GM06990 (cell line): ENCODE measurements around the gene NXPH4.

Experiments
- DNase-seq: peaks from one replicate; pipeline ENCODE4 v3.0.0-alpha.2; 2011; ENCODE audit not compliant: insufficient read length; ENCODE audit errors: extremely low read depth
- H3K27me3 ChIP-seq: replicated peaks from 2 replicates; pipeline ENCODE4 v1.6.0; 2011; ENCODE audit warnings: low read length; ENCODE audit not compliant: control insufficient read depth, insufficient read depth
- H3K36me3 ChIP-seq: 2 replicates; pipeline ENCODE4 v1.5.1; 2011; ENCODE audit warnings: low read length; ENCODE audit not compliant: control insufficient read depth, insufficient read depth
- H3K4me3 ChIP-seq: replicated peaks from 2 replicates; pipeline ENCODE4 v1.5.1; 2011; ENCODE audit warnings: low read depth, mild to moderate bottlenecking, control low read depth, low read length
- TF ChIP-seq, protein P1 (sequence below): IDR thresholded peaks from 2 replicates; pipeline ENCODE4 v1.5.1; 2011; ENCODE audit warnings: low read length, control low read depth, mild to moderate bottlenecking, inconsistent platforms; ENCODE audit not compliant: insufficient read depth, poor library complexity, severe bottlenecking

The NXPH4 gene

DNA sequence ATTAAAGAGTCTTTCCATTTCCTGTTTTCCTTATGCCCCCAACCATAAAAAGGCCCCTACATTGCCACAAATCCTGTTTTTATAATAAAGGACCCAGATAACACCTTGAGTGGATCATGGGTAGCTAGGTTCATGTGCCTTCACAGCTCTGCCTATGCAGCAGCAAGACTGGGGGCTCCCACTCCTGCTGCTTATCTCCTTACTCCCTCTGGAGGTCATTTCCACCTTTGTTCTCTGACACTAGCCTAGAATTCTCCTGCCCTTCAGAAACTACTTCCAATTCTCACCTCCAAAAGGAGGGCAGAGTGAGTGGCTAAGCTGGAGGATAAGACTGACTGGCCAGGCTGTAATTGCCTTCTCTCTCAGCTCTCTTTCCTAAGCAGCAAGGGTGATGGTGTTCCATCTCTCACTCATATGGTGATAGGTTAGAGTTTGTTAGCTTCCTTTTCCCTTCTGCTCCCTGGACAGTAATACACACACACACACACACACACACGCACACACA lies 54.4 kb downstream of the NXPH4 start:
- Histone ChIP-seq H3K4me3 (no peak overlapping the region), H3K27me3 (no peaks in the 10 kb centered on the region), H3K36me3 (peaks cover 17% of the 10 kb centered on the region)
- TF ChIP-seq, protein P1, sequence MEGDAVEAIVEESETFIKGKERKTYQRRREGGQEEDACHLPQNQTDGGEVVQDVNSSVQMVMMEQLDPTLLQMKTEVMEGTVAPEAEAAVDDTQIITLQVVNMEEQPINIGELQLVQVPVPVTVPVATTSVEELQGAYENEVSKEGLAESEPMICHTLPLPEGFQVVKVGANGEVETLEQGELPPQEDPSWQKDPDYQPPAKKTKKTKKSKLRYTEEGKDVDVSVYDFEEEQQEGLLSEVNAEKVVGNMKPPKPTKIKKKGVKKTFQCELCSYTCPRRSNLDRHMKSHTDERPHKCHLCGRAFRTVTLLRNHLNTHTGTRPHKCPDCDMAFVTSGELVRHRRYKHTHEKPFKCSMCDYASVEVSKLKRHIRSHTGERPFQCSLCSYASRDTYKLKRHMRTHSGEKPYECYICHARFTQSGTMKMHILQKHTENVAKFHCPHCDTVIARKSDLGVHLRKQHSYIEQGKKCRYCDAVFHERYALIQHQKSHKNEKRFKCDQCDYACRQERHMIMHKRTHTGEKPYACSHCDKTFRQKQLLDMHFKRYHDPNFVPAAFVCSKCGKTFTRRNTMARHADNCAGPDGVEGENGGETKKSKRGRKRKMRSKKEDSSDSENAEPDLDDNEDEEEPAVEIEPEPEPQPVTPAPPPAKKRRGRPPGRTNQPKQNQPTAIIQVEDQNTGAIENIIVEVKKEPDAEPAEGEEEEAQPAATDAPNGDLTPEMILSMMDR: peak; percentile 8
- DNase-seq: no peak

DNA sequence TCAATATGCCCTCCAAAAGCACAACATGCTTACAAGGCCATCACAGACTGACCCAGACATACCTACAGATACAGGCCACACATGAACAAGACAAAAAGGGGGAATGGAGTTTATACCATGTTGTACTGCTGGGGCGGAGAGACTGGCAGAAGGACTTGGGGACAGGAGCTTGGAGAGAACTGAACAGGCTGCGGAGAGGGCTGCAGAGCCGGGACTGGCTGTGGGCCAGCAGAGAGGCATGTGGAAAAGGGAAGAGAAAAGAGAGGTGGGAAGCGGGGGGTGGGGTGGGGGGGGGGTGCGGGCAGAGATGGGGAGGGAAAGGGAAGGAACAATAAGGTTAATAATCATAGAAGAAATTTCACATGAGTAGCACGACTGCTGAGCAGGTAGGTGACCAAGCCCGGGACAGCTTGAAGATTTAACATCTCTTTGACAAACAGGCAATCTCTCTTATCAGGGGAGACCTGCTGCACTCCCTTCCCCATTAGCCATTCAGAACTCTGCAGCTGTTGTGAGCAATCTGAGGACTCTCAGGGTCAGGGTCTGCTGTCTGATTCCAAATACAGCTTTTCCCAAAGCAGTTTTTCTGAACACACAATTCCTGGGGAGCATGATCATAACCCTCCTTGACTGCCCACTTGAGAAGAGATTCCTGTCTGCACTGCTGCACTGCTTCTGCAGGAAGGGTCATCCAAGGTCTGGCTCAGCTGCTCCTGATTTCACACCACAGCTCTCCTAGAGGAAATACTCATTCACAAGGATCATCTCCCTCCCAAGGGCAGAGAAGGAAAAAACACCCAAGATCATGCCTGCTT lies 56.0 kb downstream of the NXPH4 start:
- TF ChIP-seq, protein P1: no peak
- no peak for DNase-seq
- Histone ChIP-seq H3K36me3 (peaks cover 12% of the 10 kb centered on the region), H3K27me3 (no peaks in the 10 kb centered on the region), H3K4me3 (no peak overlapping the region)

DNA sequence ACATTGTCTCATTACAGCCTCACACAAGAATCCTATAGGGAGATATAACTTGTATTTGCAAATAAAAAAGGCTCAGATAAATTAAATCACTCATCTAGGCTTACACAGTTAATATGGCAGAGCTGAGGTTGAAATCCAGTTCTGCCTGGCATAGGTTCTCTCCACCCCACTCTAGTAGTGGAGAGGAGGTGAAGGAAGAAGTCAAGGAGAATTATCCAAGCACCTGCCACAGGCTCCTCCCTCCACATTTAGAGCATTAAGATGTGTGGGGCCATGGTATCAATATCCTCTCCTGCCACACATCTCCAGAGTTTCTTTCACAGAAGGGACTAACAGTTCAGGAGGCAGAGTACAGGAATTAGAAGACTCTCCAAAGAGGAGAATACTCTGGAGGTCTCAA lies 56.9 kb downstream of the NXPH4 start:
- H3K27me3 ChIP-seq: no peaks in the 10 kb centered on the region
- no peak overlapping the region for H3K4me3 ChIP-seq
- peaks cover 11% of the 10 kb centered on the region for H3K36me3 ChIP-seq
- no peak for DNase-seq
- TF ChIP-seq, protein P1: no peak
